GM23338 (cell line): ENCODE measurements around the gene SERPINA5. TPM values are rescaled to one million over a fixed set of nuclear protein-coding genes. Genes with fewer than 3 reads are reported as not detected.

Source experiments
- ATAC-seq: fragments of 200-7000 bp; cut with Tn5 transposase; 3 replicates; pipeline ENCODE4 v1.9.1; 2020
- DNase-seq: peaks from one replicate; pipeline ENCODE4 v3.0.0-alpha.2; 2015; ENCODE audit warnings: low spot score
- H2AFZ ChIP-seq: fragments of 200-600 bp; sonication (generic); 2 replicates; pipeline ENCODE4 v1.8.0; 2016; ENCODE audit warnings: antibody characterized with exemption, mild to moderate bottlenecking, moderate library complexity
- H3F3A ChIP-seq: fragments of 200-600 bp; sonication (generic); replicated peaks from 2 replicates; pipeline ENCODE4 v1.8.0; 2017; ENCODE audit warnings: antibody characterized with exemption, mixed run types, low read depth
- H3K27ac ChIP-seq: fragments of 200-600 bp; sonication (generic); 2 replicates; pipeline ENCODE4 v1.6.1; 2016; ENCODE audit warnings: low read depth
- H3K27me3 ChIP-seq: fragments of 200-600 bp; sonication (generic); 2 replicates; pipeline ENCODE4 v1.8.0; 2016; ENCODE audit warnings: mild to moderate bottlenecking, mixed run types, moderate library complexity; ENCODE audit not compliant: insufficient read depth
- H3K36me3 ChIP-seq: fragments of 200-600 bp; sonication (generic); 2 replicates; pipeline ENCODE4 v1.8.0; 2016; ENCODE audit warnings: mild to moderate bottlenecking; ENCODE audit not compliant: insufficient read depth
- H3K4me1 ChIP-seq: fragments of 200-600 bp; sonication (generic); 2 replicates; pipeline ENCODE4 v1.8.0; 2016; ENCODE audit warnings: mild to moderate bottlenecking, moderate library complexity; ENCODE audit not compliant: insufficient read depth
- H3K4me2 ChIP-seq: fragments of 200-600 bp; sonication (generic); 2 replicates; pipeline ENCODE4 v1.7.1; 2017; ENCODE audit warnings: mixed run types
- H3K4me3 ChIP-seq: fragments of 200-600 bp; sonication (generic); 2 replicates; pipeline ENCODE4 v1.6.1; 2016; ENCODE audit warnings: mixed run types
- H3K79me2 ChIP-seq: fragments of 200-600 bp; sonication (generic); replicated peaks from 2 replicates; pipeline ENCODE4 v1.8.0; 2017; ENCODE audit warnings: mild to moderate bottlenecking; ENCODE audit not compliant: insufficient read depth
- H3K9me2 ChIP-seq: fragments of 200-600 bp; sonication (generic); 2 replicates; pipeline ENCODE4 v1.8.0; 2017; ENCODE audit not compliant: insufficient read depth
- H4K20me1 ChIP-seq: fragments of 200-600 bp; sonication (generic); replicated peaks from 2 replicates; pipeline ENCODE4 v1.8.0; 2017; ENCODE audit warnings: mild to moderate bottlenecking; ENCODE audit not compliant: insufficient read depth
- H3K27ac Mint-ChIP-seq: 2 replicates; pipeline ENCODE4 v1.8.0; 2020; ENCODE audit warnings: inconsistent platforms, mild to moderate bottlenecking, moderate library complexity, mixed read lengths
- H3K27me3 Mint-ChIP-seq: 3 replicates; pipeline ENCODE4 v1.8.0; 2022; ENCODE audit warnings: low read depth, mild to moderate bottlenecking, moderate library complexity, mixed read lengths, inconsistent platforms; ENCODE audit not compliant: insufficient read depth, poor library complexity
- H3K36me3 Mint-ChIP-seq: 3 replicates; pipeline ENCODE4 v1.8.0; 2021; ENCODE audit warnings: low read depth, mild to moderate bottlenecking, inconsistent platforms, moderate library complexity, mixed read lengths
- H3K4me1 Mint-ChIP-seq: 3 replicates; pipeline ENCODE4 v1.8.0; 2020; ENCODE audit warnings: mild to moderate bottlenecking, inconsistent platforms, mixed read lengths
- H3K4me3 Mint-ChIP-seq: 3 replicates; pipeline ENCODE4 v1.8.0; 2021; ENCODE audit warnings: moderate library complexity, mild to moderate bottlenecking, inconsistent platforms, mixed read lengths
- H3K9me3 Mint-ChIP-seq: 3 replicates; pipeline ENCODE4 v1.8.0; 2020; ENCODE audit warnings: moderate library complexity, mild to moderate bottlenecking, inconsistent platforms, mixed read lengths
- CREB1 ChIP-seq: fragments of 250-450 bp; sonication (Bioruptor Pico); IDR thresholded peaks from 2 replicates; pipeline ENCODE4 v1.5.0; 2020; ENCODE audit warnings: low read depth, mild to moderate bottlenecking, moderate library complexity
- EZH2 ChIP-seq: fragments of 200-600 bp; sonication (generic); IDR thresholded peaks from one replicate; pipeline ENCODE4 v1.8.0; 2017; ENCODE audit warnings: antibody characterized with exemption, mild to moderate bottlenecking, low read depth; ENCODE audit not compliant: unreplicated experiment
- EZH2phosphoT487 ChIP-seq: fragments of 200-600 bp; sonication (generic); IDR thresholded peaks from one replicate; pipeline ENCODE4 v1.8.1; 2018; ENCODE audit warnings: antibody characterized with exemption; ENCODE audit not compliant: unreplicated experiment
- JUNB ChIP-seq: IDR thresholded peaks from one replicate; pipeline ENCODE4 v1.6.1; 2016; ENCODE audit warnings: antibody characterized with exemption; ENCODE audit not compliant: unreplicated experiment
- NANOG ChIP-seq: IDR thresholded peaks from 2 replicates; pipeline ENCODE4 v1.6.1; 2016; ENCODE audit warnings: antibody characterized with exemption, borderline replicate concordance
- POLR2AphosphoS5 ChIP-seq: IDR thresholded peaks from 2 replicates; pipeline ENCODE4 v1.6.1; 2016; ENCODE audit warnings: antibody characterized with exemption, low read depth
- STAT1 ChIP-seq: IDR thresholded peaks from one replicate; pipeline ENCODE4 v1.6.1; 2016; ENCODE audit warnings: antibody characterized with exemption; ENCODE audit not compliant: unreplicated experiment
- ZNF114 ChIP-seq: fragments of 250-450 bp; sonication (Bioruptor Pico); IDR thresholded peaks from 2 replicates; pipeline ENCODE4 v1.5.0; 2020; ENCODE audit warnings: mild to moderate bottlenecking, moderate library complexity
- ZNF331 ChIP-seq: fragments of 250-450 bp; sonication (Bioruptor Pico); IDR thresholded peaks from 2 replicates; pipeline ENCODE4 v1.5.0; 2020; ENCODE audit warnings: low read depth, mild to moderate bottlenecking, moderate library complexity
- polyA plus RNA-seq: library from polyadenylated mRNA; unstranded; fragments of >200 nt; fragmentation: Nextera tagmentation; extraction: Ambion mirVana; gene quantifications from 2 replicates; pipeline ENCODE4 v1.2.1, GENCODE V29; 2016
- total RNA-seq: library from RNA; depleted of rRNA; stranded (reverse); fragments of >200 nt; shearing (Covaris generic); gene quantifications from 2 replicates; pipeline ENCODE4 v1.2.3, GENCODE V29; 2014
- TF ChIP-seq, protein P1 (sequence below): fragments of 250-450 bp; sonication (Bioruptor Pico); IDR thresholded peaks from 2 replicates; pipeline ENCODE4 v1.5.0; 2020; ENCODE audit warnings: mild to moderate bottlenecking, moderate library complexity
- TF ChIP-seq, protein P2 (sequence below): IDR thresholded peaks from 2 replicates; pipeline ENCODE4 v1.6.1; 2016; ENCODE audit warnings: antibody characterized with exemption
- TF ChIP-seq, protein P3 (sequence below), 2 experiments: fragments of 200-600 bp in 1 of 2; sonication (generic) in 1 of 2; conservative IDR thresholded peaks; 2 replicates each; pipeline versions ENCODE4 v1.5.1 to v1.6.1; 2016 to 2017; ENCODE audit warnings: antibody characterized with exemption in 2 of 2, low read depth in 2 of 2, mild to moderate bottlenecking in 2 of 2, moderate library complexity in 1 of 2
- TF ChIP-seq, protein P4 (sequence below): IDR thresholded peaks from one replicate; pipeline ENCODE4 v1.6.1; 2018; ENCODE audit warnings: antibody characterized with exemption; ENCODE audit not compliant: unreplicated experiment

SERPINA5 gene
- total and polyA plus RNA-seq, 2 experiments from 2014 or later, result 0.81 to 0.90 TPM

DNA sequence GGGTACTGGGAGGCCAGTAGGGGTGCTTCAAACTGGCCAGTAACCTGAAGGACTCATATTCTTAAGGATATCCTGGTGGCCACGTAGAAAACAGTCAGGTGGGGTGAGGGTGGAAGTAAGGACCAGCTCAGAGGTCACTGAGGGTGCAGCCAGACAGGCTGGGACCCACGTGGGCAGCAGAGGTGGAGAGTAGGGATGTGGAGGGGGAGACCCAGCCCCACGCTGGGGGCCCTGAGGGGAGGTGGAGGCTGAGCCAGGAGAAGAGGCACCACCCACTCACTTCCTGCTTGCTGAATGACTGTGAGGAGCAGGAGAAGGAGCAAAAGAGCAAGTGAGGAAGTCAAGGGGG, 18.4 kb downstream of the SERPINA5 start:
- ATAC-seq, result no peak
- H3K27me3 ChIP-seq, result no peaks in the 10 kb centered on the region
- no peak overlapping the region for H3K27ac ChIP-seq
- no peaks in the 10 kb centered on the region for H3K79me2 ChIP-seq
- H3K36me3 ChIP-seq, result no peaks in the 10 kb centered on the region
- H2AFZ ChIP-seq, result peak overlapping the region; percentile 84
- Mint-ChIP-seq H3K36me3 (no peaks in the 10 kb centered on the region; the same call in 1 of the 3 replicates), H3K9me3 (peaks cover 7% of the 10 kb centered on the region; the same call in 2 of the 3 replicates), H3K4me1 (peaks cover 13% of the 10 kb centered on the region), H3K4me3 (no peak overlapping the region), H3K27ac (peak overlapping the region; percentile 80; the same call in 1 of the 2 replicates), H3K27me3 (peaks cover 10% of the 10 kb centered on the region)
- no peaks in the 10 kb centered on the region for H3F3A ChIP-seq
- no peaks in the 10 kb centered on the region for H4K20me1 ChIP-seq
- TF ChIP-seq, protein P1, sequence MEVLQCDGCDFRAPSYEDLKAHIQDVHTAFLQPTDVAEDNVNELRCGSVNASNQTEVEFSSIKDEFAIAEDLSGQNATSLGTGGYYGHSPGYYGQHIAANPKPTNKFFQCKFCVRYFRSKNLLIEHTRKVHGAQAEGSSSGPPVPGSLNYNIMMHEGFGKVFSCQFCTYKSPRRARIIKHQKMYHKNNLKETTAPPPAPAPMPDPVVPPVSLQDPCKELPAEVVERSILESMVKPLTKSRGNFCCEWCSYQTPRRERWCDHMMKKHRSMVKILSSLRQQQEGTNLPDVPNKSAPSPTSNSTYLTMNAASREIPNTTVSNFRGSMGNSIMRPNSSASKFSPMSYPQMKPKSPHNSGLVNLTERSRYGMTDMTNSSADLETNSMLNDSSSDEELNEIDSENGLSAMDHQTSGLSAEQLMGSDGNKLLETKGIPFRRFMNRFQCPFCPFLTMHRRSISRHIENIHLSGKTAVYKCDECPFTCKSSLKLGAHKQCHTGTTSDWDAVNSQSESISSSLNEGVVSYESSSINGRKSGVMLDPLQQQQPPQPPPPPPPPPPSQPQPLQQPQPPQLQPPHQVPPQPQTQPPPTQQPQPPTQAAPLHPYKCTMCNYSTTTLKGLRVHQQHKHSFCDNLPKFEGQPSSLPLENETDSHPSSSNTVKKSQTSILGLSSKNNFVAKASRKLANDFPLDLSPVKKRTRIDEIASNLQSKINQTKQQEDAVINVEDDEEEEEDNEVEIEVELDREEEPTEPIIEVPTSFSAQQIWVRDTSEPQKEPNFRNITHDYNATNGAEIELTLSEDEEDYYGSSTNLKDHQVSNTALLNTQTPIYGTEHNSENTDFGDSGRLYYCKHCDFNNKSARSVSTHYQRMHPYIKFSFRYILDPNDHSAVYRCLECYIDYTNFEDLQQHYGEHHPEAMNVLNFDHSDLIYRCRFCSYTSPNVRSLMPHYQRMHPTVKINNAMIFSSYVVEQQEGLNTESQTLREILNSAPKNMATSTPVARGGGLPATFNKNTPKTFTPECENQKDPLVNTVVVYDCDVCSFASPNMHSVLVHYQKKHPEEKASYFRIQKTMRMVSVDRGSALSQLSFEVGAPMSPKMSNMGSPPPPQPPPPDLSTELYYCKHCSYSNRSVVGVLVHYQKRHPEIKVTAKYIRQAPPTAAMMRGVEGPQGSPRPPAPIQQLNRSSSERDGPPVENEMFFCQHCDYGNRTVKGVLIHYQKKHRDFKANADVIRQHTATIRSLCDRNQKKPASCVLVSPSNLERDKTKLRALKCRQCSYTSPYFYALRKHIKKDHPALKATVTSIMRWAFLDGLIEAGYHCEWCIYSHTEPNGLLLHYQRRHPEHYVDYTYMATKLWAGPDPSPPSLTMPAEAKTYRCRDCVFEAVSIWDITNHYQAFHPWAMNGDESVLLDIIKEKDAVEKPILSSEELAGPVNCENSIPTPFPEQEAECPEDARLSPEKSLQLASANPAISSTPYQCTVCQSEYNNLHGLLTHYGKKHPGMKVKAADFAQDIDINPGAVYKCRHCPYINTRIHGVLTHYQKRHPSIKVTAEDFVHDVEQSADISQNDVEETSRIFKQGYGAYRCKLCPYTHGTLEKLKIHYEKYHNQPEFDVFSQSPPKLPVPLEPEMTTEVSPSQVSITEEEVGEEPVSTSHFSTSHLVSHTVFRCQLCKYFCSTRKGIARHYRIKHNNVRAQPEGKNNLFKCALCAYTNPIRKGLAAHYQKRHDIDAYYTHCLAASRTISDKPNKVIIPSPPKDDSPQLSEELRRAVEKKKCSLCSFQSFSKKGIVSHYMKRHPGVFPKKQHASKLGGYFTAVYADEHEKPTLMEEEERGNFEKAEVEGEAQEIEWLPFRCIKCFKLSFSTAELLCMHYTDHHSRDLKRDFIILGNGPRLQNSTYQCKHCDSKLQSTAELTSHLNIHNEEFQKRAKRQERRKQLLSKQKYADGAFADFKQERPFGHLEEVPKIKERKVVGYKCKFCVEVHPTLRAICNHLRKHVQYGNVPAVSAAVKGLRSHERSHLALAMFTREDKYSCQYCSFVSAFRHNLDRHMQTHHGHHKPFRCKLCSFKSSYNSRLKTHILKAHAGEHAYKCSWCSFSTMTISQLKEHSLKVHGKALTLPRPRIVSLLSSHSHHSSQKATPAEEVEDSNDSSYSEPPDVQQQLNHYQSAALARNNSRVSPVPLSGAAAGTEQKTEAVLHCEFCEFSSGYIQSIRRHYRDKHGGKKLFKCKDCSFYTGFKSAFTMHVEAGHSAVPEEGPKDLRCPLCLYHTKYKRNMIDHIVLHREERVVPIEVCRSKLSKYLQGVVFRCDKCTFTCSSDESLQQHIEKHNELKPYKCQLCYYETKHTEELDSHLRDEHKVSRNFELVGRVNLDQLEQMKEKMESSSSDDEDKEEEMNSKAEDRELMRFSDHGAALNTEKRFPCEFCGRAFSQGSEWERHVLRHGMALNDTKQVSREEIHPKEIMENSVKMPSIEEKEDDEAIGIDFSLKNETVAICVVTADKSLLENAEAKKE (CRISPR knock-in tag), result no peak
- TF ChIP-seq EZH2 (no peak), ZNF331 (CRISPR knock-in tag) (no peak), NANOG (no peak), STAT1 (no peak), CREB1 (no peak), POLR2AphosphoS5 (no peak), ZNF114 (CRISPR knock-in tag) (no peak), JUNB (no peak), EZH2phosphoT487 (no peak)
- TF ChIP-seq, protein P2, sequence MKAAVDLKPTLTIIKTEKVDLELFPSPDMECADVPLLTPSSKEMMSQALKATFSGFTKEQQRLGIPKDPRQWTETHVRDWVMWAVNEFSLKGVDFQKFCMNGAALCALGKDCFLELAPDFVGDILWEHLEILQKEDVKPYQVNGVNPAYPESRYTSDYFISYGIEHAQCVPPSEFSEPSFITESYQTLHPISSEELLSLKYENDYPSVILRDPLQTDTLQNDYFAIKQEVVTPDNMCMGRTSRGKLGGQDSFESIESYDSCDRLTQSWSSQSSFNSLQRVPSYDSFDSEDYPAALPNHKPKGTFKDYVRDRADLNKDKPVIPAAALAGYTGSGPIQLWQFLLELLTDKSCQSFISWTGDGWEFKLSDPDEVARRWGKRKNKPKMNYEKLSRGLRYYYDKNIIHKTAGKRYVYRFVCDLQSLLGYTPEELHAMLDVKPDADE, result no peak
- TF ChIP-seq, protein P3, sequence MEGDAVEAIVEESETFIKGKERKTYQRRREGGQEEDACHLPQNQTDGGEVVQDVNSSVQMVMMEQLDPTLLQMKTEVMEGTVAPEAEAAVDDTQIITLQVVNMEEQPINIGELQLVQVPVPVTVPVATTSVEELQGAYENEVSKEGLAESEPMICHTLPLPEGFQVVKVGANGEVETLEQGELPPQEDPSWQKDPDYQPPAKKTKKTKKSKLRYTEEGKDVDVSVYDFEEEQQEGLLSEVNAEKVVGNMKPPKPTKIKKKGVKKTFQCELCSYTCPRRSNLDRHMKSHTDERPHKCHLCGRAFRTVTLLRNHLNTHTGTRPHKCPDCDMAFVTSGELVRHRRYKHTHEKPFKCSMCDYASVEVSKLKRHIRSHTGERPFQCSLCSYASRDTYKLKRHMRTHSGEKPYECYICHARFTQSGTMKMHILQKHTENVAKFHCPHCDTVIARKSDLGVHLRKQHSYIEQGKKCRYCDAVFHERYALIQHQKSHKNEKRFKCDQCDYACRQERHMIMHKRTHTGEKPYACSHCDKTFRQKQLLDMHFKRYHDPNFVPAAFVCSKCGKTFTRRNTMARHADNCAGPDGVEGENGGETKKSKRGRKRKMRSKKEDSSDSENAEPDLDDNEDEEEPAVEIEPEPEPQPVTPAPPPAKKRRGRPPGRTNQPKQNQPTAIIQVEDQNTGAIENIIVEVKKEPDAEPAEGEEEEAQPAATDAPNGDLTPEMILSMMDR (conservative IDR thresholded peaks at IDR 0.05; ENCODE audit: low read depth in 2 of 2), result no peak
- TF ChIP-seq, protein P4, sequence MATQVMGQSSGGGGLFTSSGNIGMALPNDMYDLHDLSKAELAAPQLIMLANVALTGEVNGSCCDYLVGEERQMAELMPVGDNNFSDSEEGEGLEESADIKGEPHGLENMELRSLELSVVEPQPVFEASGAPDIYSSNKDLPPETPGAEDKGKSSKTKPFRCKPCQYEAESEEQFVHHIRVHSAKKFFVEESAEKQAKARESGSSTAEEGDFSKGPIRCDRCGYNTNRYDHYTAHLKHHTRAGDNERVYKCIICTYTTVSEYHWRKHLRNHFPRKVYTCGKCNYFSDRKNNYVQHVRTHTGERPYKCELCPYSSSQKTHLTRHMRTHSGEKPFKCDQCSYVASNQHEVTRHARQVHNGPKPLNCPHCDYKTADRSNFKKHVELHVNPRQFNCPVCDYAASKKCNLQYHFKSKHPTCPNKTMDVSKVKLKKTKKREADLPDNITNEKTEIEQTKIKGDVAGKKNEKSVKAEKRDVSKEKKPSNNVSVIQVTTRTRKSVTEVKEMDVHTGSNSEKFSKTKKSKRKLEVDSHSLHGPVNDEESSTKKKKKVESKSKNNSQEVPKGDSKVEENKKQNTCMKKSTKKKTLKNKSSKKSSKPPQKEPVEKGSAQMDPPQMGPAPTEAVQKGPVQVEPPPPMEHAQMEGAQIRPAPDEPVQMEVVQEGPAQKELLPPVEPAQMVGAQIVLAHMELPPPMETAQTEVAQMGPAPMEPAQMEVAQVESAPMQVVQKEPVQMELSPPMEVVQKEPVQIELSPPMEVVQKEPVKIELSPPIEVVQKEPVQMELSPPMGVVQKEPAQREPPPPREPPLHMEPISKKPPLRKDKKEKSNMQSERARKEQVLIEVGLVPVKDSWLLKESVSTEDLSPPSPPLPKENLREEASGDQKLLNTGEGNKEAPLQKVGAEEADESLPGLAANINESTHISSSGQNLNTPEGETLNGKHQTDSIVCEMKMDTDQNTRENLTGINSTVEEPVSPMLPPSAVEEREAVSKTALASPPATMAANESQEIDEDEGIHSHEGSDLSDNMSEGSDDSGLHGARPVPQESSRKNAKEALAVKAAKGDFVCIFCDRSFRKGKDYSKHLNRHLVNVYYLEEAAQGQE, result no peak
- no peak for DNase-seq
- no peaks in the 10 kb centered on the region for H3K4me1 ChIP-seq
- H3K4me3 ChIP-seq, result no peak overlapping the region
- no peak overlapping the region for H3K4me2 ChIP-seq
- H3K9me2 ChIP-seq, result no peaks in the 10 kb centered on the region
